PC-3 (cell line): ENCODE measurements around the gene PTMS.
"Not testable (repeated sequence)": the region's sequence is repeated elsewhere in the genome, so short reads cannot be mapped to it uniquely, and the experiment has no call there.

ENCODE experiments used
- EZH2 ChIP-seq: fragments of 300-600 bp; sonication (generic); IDR thresholded peaks from one replicate; pipeline ENCODE4 v1.6.1; 2017; ENCODE audit warnings: antibody characterized with exemption, mild to moderate bottlenecking, low read length; ENCODE audit not compliant: unreplicated experiment
- TF ChIP-seq, protein P1 (sequence below): fragments of 300-600 bp; sonication (generic); conservative IDR thresholded peaks from 2 replicates; pipeline ENCODE4 v1.5.1; 2017; ENCODE audit warnings: antibody characterized with exemption, low read depth, mild to moderate bottlenecking, low read length

DNA sequence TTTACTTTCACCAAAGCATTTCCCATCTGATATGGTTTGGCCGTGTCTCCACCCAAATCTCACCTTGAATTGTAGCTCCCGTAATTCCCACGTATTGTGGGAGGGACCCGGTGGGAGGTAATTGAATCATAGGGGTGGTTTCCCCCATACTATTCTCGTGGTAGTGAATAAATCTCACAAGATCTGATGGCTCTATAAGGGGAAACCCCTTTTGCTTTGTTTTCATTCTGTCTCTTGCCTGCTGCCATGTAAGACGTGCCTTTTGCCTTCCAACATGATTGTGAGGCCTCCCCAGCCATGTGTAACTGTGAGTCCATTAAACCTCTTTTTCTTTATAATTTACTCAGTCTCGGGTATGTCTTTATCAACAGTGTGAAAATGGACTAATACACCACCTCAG lies 22.9 kb upstream of the PTMS start:
- TF ChIP-seq, protein P1, sequence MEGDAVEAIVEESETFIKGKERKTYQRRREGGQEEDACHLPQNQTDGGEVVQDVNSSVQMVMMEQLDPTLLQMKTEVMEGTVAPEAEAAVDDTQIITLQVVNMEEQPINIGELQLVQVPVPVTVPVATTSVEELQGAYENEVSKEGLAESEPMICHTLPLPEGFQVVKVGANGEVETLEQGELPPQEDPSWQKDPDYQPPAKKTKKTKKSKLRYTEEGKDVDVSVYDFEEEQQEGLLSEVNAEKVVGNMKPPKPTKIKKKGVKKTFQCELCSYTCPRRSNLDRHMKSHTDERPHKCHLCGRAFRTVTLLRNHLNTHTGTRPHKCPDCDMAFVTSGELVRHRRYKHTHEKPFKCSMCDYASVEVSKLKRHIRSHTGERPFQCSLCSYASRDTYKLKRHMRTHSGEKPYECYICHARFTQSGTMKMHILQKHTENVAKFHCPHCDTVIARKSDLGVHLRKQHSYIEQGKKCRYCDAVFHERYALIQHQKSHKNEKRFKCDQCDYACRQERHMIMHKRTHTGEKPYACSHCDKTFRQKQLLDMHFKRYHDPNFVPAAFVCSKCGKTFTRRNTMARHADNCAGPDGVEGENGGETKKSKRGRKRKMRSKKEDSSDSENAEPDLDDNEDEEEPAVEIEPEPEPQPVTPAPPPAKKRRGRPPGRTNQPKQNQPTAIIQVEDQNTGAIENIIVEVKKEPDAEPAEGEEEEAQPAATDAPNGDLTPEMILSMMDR: not testable (repeated sequence)
- not testable (repeated sequence) for TF ChIP-seq EZH2
